ENCODE results near the gene CD37.
"Not testable (repeated sequence)": the region's sequence is repeated elsewhere in the genome, so short reads cannot be mapped to it uniquely, and the experiment has no call there.

DNA sequence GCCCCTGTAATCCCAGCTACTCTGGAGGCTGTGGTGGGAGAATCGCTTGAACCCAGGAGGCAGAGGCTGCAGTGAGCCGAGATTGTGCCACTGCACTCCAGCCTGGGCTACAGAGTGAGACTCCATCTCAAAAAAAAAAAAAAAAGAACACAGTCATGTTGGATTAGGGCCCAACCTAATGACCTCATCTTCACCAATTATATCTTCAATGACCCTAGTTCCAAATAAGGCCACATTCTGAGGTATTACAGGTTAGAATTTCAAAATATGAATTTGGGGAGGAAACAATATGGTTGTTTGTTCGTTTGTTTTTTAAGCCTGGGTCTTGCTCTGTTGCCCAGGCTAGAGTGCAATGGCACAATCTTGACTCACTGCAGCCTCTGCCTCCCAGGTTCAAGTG, 38.0 kb downstream of the CD37 start:
- TF ChIP-seq POLR2A (IDR thresholded peaks at IDR 0.05), result not testable (repeated sequence)
- TF ChIP-seq, protein P1, sequence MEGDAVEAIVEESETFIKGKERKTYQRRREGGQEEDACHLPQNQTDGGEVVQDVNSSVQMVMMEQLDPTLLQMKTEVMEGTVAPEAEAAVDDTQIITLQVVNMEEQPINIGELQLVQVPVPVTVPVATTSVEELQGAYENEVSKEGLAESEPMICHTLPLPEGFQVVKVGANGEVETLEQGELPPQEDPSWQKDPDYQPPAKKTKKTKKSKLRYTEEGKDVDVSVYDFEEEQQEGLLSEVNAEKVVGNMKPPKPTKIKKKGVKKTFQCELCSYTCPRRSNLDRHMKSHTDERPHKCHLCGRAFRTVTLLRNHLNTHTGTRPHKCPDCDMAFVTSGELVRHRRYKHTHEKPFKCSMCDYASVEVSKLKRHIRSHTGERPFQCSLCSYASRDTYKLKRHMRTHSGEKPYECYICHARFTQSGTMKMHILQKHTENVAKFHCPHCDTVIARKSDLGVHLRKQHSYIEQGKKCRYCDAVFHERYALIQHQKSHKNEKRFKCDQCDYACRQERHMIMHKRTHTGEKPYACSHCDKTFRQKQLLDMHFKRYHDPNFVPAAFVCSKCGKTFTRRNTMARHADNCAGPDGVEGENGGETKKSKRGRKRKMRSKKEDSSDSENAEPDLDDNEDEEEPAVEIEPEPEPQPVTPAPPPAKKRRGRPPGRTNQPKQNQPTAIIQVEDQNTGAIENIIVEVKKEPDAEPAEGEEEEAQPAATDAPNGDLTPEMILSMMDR (IDR thresholded peaks at IDR 0.05), result not testable (repeated sequence)

Measured in right lobe of liver (tissue), 4 donors.